SK-N-SH treated with all-trans-retinoic acid at 6 μM for 48 hours (cell line): ENCODE measurements around the gene RABGAP1L.

Source experiments
- GLIS3 ChIP-seq: fragments of 250-450 bp; sonication (Bioruptor Pico); IDR thresholded peaks from 2 replicates; pipeline ENCODE4 v1.5.0; 2020; ENCODE audit warnings: mild to moderate bottlenecking, moderate library complexity
- RARB ChIP-seq: fragments of 250-450 bp; sonication (Bioruptor Pico); IDR thresholded peaks from 2 replicates; pipeline ENCODE4 v1.8.0; 2021; ENCODE audit warnings: mild to moderate bottlenecking, moderate library complexity
- ZFP3 ChIP-seq: fragments of 250-450 bp; sonication (Bioruptor Pico); IDR thresholded peaks from 2 replicates; pipeline ENCODE4 v1.5.0; 2020; ENCODE audit warnings: mild to moderate bottlenecking, moderate library complexity
- ZFP30 ChIP-seq: fragments of 450-650 bp; formaldehyde crosslinking; IDR thresholded peaks from 2 replicates; pipeline ENCODE4 v1.5.0; 2022; ENCODE audit warnings: mild to moderate bottlenecking, moderate library complexity
- TF ChIP-seq, protein P1 (sequence below): fragments of 250-450 bp; sonication (Bioruptor Pico); IDR thresholded peaks from 2 replicates; pipeline ENCODE4 v1.8.0; 2021; ENCODE audit warnings: low read depth, mild to moderate bottlenecking, moderate library complexity, borderline replicate concordance
- TF ChIP-seq, protein P2 (sequence below): fragments of 250-450 bp; sonication (Bioruptor Pico); IDR thresholded peaks from 2 replicates; pipeline ENCODE4 v1.8.0; 2020; ENCODE audit warnings: mild to moderate bottlenecking, moderate library complexity, borderline replicate concordance

DNA sequence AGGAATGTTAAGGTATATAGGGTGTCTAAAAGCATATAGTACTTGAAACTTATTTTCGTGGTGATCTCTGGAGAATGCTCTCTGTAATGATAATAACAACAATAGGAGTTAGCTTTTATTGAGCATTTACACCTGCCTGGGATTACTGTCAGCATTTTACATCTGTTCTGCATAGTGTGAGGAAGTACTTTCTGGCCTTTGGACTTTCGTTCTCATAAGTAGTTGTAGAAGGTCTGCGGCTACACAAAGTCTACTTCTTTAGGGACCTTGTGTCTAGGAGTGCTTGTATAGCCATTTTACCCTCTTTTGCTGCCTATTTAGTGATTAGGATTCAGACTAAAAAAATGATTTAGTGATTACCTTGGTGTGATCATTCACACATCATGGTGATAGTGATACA is 184.8 kb downstream of the RABGAP1L start:
- TF ChIP-seq, protein P1, sequence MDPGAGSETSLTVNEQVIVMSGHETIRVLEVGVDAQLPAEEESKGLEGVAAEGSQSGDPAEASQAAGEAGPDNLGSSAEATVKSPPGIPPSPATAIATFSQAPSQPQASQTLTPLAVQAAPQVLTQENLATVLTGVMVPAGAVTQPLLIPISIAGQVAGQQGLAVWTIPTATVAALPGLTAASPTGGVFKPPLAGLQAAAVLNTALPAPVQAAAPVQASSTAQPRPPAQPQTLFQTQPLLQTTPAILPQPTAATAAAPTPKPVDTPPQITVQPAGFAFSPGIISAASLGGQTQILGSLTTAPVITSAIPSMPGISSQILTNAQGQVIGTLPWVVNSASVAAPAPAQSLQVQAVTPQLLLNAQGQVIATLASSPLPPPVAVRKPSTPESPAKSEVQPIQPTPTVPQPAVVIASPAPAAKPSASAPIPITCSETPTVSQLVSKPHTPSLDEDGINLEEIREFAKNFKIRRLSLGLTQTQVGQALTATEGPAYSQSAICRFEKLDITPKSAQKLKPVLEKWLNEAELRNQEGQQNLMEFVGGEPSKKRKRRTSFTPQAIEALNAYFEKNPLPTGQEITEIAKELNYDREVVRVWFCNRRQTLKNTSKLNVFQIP = no peak
- TF ChIP-seq RARB (CRISPR knock-in tag) (no peak), ZFP3 (no peak), GLIS3 (CRISPR knock-in tag) (no peak), ZFP30 (no peak)
- TF ChIP-seq, protein P2, sequence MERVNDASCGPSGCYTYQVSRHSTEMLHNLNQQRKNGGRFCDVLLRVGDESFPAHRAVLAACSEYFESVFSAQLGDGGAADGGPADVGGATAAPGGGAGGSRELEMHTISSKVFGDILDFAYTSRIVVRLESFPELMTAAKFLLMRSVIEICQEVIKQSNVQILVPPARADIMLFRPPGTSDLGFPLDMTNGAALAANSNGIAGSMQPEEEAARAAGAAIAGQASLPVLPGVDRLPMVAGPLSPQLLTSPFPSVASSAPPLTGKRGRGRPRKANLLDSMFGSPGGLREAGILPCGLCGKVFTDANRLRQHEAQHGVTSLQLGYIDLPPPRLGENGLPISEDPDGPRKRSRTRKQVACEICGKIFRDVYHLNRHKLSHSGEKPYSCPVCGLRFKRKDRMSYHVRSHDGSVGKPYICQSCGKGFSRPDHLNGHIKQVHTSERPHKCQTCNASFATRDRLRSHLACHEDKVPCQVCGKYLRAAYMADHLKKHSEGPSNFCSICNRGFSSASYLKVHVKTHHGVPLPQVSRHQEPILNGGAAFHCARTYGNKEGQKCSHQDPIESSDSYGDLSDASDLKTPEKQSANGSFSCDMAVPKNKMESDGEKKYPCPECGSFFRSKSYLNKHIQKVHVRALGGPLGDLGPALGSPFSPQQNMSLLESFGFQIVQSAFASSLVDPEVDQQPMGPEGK (CRISPR knock-in tag) = no peak
